Stomach (tissue), 9 donors: ENCODE measurements around the gene ZFPL1. TPM values are rescaled to one million over a fixed set of nuclear protein-coding genes. Genes with fewer than 3 reads are reported as not detected.
A peak's percentile ranks its signal among the peaks of the same experiment; 100 is the strongest.

Source experiments
- DNase-seq, 2 donors: peaks; one replicate each; pipeline versions ENCODE4 v3.0.0 to v3.0.0-alpha.2; 2013 to 2019
- H3K27ac ChIP-seq, 5 donors: fragments of 200-600 bp in 4 of 5; sonication (generic) in 4 of 5; one replicate each; pipeline ENCODE4 v1.5.1; 2013 to 2019; ENCODE audit warnings: mild to moderate bottlenecking in 1 of 5, moderate library complexity in 1 of 5
- H3K27me3 ChIP-seq, 3 donors: fragments of 200-600 bp; sonication (generic); one replicate each; pipeline ENCODE4 v1.5.1; 2017 to 2019; ENCODE audit warnings: mixed run types in 1 of 3
- H3K36me3 ChIP-seq, 4 donors: fragments of 200-600 bp; sonication (generic); 1 replicate in 3 of 4; 2 replicates in 1 of 4; pipeline ENCODE4 v1.5.1; 2016 to 2019
- H3K4me1 ChIP-seq, 4 donors: fragments of 200-600 bp; sonication (generic); one replicate each; pipeline ENCODE4 v1.5.1; 2016 to 2019
- H3K4me3 ChIP-seq, 4 donors: fragments of 200-600 bp; sonication (generic) in 3 of 4; one replicate each; pipeline ENCODE4 v1.5.1; 2016 to 2019; ENCODE audit warnings: mild to moderate bottlenecking in 1 of 4
- H3K9me3 ChIP-seq, 4 donors: fragments of 200-600 bp; sonication (generic); one replicate each; pipeline ENCODE4 v1.5.1; 2016 to 2019
- CTCF ChIP-seq, 7 experiments: fragments of 450-650 bp in 4 of 7; fragments of 200-600 bp in 3 of 7; sonication (generic) in 3 of 7; IDR thresholded peaks; one replicate each; pipeline ENCODE4 v1.5.1; 2016 to 2019; ENCODE audit warnings: antibody characterized with exemption in 7 of 7, control low read depth in 2 of 7, mild to moderate bottlenecking in 1 of 7
- EP300 ChIP-seq: sonication (generic); formaldehyde crosslinking; IDR thresholded peaks from one replicate; pipeline ENCODE4 v1.6.1; 2017; ENCODE audit warnings: antibody characterized with exemption
- POLR2A ChIP-seq, 4 donors: fragments of 450-650 bp; IDR thresholded peaks; one replicate each; pipeline ENCODE4 v1.6.1; 2016; ENCODE audit warnings: antibody characterized with exemption in 4 of 4, control low read depth in 2 of 4, mild to moderate bottlenecking in 1 of 4, moderate library complexity in 1 of 4
- POLR2AphosphoS5 ChIP-seq, 3 donors: sonication (generic); formaldehyde crosslinking; IDR thresholded peaks; one replicate each; pipeline ENCODE4 v1.6.1; 2016; ENCODE audit warnings: antibody characterized with exemption in 3 of 3
- WGBS, 5 donors: extraction: QIAGEN DNeasy Blood & Tissue Kit in 3 of 5; methylation state at CpG; one replicate each; pipeline versions ENCODE4 v1.1.5 to v1.1.7; 2013 to 2018; 5-methylcytosine and 5-hydroxymethylcytosine counted together
- intact Hi-C: fragments of 100-400 bp; cut with DNase I; formaldehyde crosslinking; loops from one replicate; pipeline ENCODE4 v1.15.1; 2023; ENCODE audit warnings: low total_unique reads
- polyA plus RNA-seq, 3 donors: library from polyadenylated mRNA; stranded (reverse); fragments of 200-250 nt; gene quantifications; one replicate each; pipeline ENCODE4 v1.2.3, GENCODE V29; 2013
- total RNA-seq, 5 donors: library from RNA; depleted of rRNA; stranded (reverse); fragments of >200 nt; gene quantifications; one replicate each; pipeline versions ENCODE4 v1.1.0 to v1.2.3, GENCODE V29; 2014 to 2016
- donor health status: healthy with polysubstance abuse.
- donor health status: Bipolar disorder and iron deficiency.
- donor health status: healthy.

Gene ZFPL1
- total and polyA plus RNA-seq, 8 donors: 17.6 to 62.0 (median 37.0) TPM

GRCh38 chr11:65111159-65111743 is 27.2 kb downstream of the ZFPL1 start:
- Histone ChIP-seq H3K27ac (peak overlapping the region; percentile 42 to 84 (median 74)), H3K9me3 (no peaks in the 10 kb centered on the region), H3K36me3 (peaks cover 24 to 40% (median 38%) of the 10 kb centered on the region in 4 donors), H3K4me3 (peak overlapping the region; percentile 55 to 57 (median 57)), H3K27me3 (peaks cover 0 to 4% (median 0%) of the 10 kb centered on the region in 3 donors), H3K4me1 (peaks cover 38 to 68% (median 62%) of the 10 kb centered on the region in 4 donors)
- TF ChIP-seq EP300 (no peak), POLR2A (IDR thresholded peaks at IDR 0.05) (no peak), CTCF (IDR thresholded peaks at IDR 0.05) (peak in 1 of 7 experiments; percentile 12), POLR2AphosphoS5 (IDR thresholded peaks at IDR 0.05) (no peak)
- 45 to 81% (median 61%) methylated on average over 15 to 31 of the region's 31 CpGs for WGBS, 5 donors
- DNase-seq: no peak
- intact Hi-C loops: no loop called here

GRCh38 chr11:65111744-65112545 is 27.9 kb downstream of the ZFPL1 start, which contains the start of gene TM7SF2:
Gene TM7SF2 (plus strand): TSS chr11:65111872. CDS start chr11:65112016, 144 bp downstream.
- 1 to 2% (median 1%) methylated on average over 33 to 64 of the region's 64 CpGs for WGBS, 5 donors
- TF ChIP-seq EP300 (no peak), POLR2AphosphoS5 (IDR thresholded peaks at IDR 0.05) (peak; percentile 66 to 97 (median 97)), CTCF (IDR thresholded peaks at IDR 0.05) (peak in 1 of 7 experiments; percentile 14), POLR2A (IDR thresholded peaks at IDR 0.05) (peak in 2 of 4 donors; percentile 62 to 65)
- Histone ChIP-seq H3K4me3 (peak within 1 kb of the TSS; percentile 55 to 57 (median 57)), H3K27me3 (peaks cover 0 to 4% (median 0%) of the 10 kb centered on the region in 3 donors), H3K27ac (peak within 1 kb of the TSS; percentile 71 to 84 (median 76)), H3K9me3 (no peaks in the 10 kb centered on the region), H3K36me3 (peaks cover 24 to 42% (median 37%) of the 10 kb centered on the region in 4 donors), H3K4me1 (peaks cover 45 to 75% (median 69%) of the 10 kb centered on the region in 4 donors)
- intact Hi-C loops: no loop called here
- peak; percentile 98 for DNase-seq

- Histone ChIP-seq H3K36me3 (peaks cover 21 to 34% (median 29%) of the 10 kb centered on the region in 4 donors), H3K4me3 (peak overlapping the region; percentile 55 to 57 (median 57)), H3K27ac (peak overlapping the region; percentile 71 to 84 (median 76)), H3K27me3 (peaks cover 0 to 4% (median 0%) of the 10 kb centered on the region in 3 donors), H3K4me1 (peaks cover 46 to 76% (median 69%) of the 10 kb centered on the region in 4 donors), H3K9me3 (no peaks in the 10 kb centered on the region)
- intact Hi-C loops: no loop called here
- 1 to 3% (median 1%) methylated on average over 15 to 57 of the region's 57 CpGs for WGBS, 5 donors
- TF ChIP-seq CTCF (IDR thresholded peaks at IDR 0.05) (peak in 5 of 7 experiments; percentile 44 to 95 (median 85)), EP300 (no peak), POLR2AphosphoS5 (IDR thresholded peaks at IDR 0.05) (peak in 2 of 3 donors; percentile 40 to 73), POLR2A (IDR thresholded peaks at IDR 0.05) (no peak)
- peak; percentile 75 to 89 for DNase-seq
Observed at GRCh38 chr11:65112546-65113360, 28.7 kb downstream of the ZFPL1 start.
